Hepatocyte (in vitro differentiated cells): ENCODE measurements around the gene TIMP4. TPM values are rescaled to one million over a fixed set of nuclear protein-coding genes. Genes with fewer than 3 reads are reported as not detected.

Source experiments
- DNase-seq: peaks from one replicate; pipeline ENCODE4 v3.0.0-alpha.2; 2016; ENCODE audit warnings: low spot score
- H2AFZ ChIP-seq: fragments of 200-600 bp; sonication (generic); 2 replicates; pipeline ENCODE4 v1.6.0; 2016; ENCODE audit warnings: antibody characterized with exemption, mild to moderate bottlenecking
- H3K27ac ChIP-seq: fragments of 200-600 bp; sonication (generic); 2 replicates; pipeline ENCODE4 v1.5.1; 2016; ENCODE audit warnings: mild to moderate bottlenecking
- H3K27me3 ChIP-seq: fragments of 200-600 bp; sonication (generic); 2 replicates; pipeline ENCODE4 v1.6.1; 2016
- H3K36me3 ChIP-seq: fragments of 200-600 bp; sonication (generic); replicated peaks from 2 replicates; pipeline ENCODE4 v1.5.1; 2016; ENCODE audit warnings: low read depth; ENCODE audit not compliant: insufficient read depth
- H3K4me1 ChIP-seq: fragments of 200-600 bp; sonication (generic); 2 replicates; pipeline ENCODE4 v1.5.1; 2016; ENCODE audit warnings: mild to moderate bottlenecking, moderate library complexity; ENCODE audit not compliant: insufficient read depth
- H3K4me2 ChIP-seq: fragments of 200-600 bp; sonication (generic); 2 replicates; pipeline ENCODE4 v1.6.0; 2016
- H3K4me3 ChIP-seq: fragments of 200-600 bp; sonication (generic); 2 replicates; pipeline ENCODE4 v1.5.1; 2016; ENCODE audit warnings: mild to moderate bottlenecking
- H3K79me2 ChIP-seq: fragments of 200-600 bp; sonication (generic); 2 replicates; pipeline ENCODE4 v1.6.0; 2017; ENCODE audit warnings: mild to moderate bottlenecking
- H3K9me2 ChIP-seq: fragments of 200-600 bp; sonication (generic); replicated peaks from 2 replicates; pipeline ENCODE4 v1.6.0; 2017; ENCODE audit warnings: mild to moderate bottlenecking; ENCODE audit not compliant: insufficient read depth
- H3K9me3 ChIP-seq: fragments of 200-600 bp; sonication (generic); 2 replicates; pipeline ENCODE4 v1.5.1; 2016; ENCODE audit warnings: low read depth, mild to moderate bottlenecking
- H4K20me1 ChIP-seq: fragments of 200-600 bp; sonication (generic); 2 replicates; pipeline ENCODE4 v1.6.0; 2016; ENCODE audit warnings: mild to moderate bottlenecking; ENCODE audit not compliant: insufficient read depth, poor library complexity, severe bottlenecking
- CTCF ChIP-seq: fragments of 200-600 bp; sonication (generic); IDR thresholded peaks from 2 replicates; pipeline ENCODE4 v1.5.1; 2016; ENCODE audit warnings: antibody characterized with exemption, mild to moderate bottlenecking; ENCODE audit not compliant: poor library complexity
- EZH2 ChIP-seq: fragments of 200-600 bp; sonication (generic); IDR thresholded peaks from 2 replicates; pipeline ENCODE4 v1.6.1; 2016; ENCODE audit warnings: antibody characterized with exemption, mild to moderate bottlenecking, borderline replicate concordance
- EZH2phosphoT487 ChIP-seq: fragments of 200-600 bp; sonication (generic); IDR thresholded peaks from one replicate; pipeline ENCODE4 v1.6.1; 2018; ENCODE audit warnings: antibody characterized with exemption, mild to moderate bottlenecking, low read depth, moderate library complexity; ENCODE audit not compliant: unreplicated experiment, severe bottlenecking
- WGBS: methylation state at CpG from one replicate; pipeline ENCODE4 v1.1.6; 2016; ENCODE audit warnings: low lambda C conversion rate; ENCODE audit errors: missing lambda C conversion rate; 5-methylcytosine and 5-hydroxymethylcytosine counted together
- polyA plus RNA-seq: library from polyadenylated mRNA; unstranded; fragments of >200 nt; fragmentation: Nextera tagmentation; extraction: Ambion mirVana; gene quantifications from 2 replicates; pipeline ENCODE4 v1.2.1, GENCODE V29; 2016
- total RNA-seq: library from RNA; depleted of rRNA; stranded (reverse); fragments of >200 nt; gene quantifications from 2 replicates; pipeline ENCODE4 v1.2.3, GENCODE V29; 2014

The TIMP4 gene
- total and polyA plus RNA-seq, 2 experiments from 2014 or later = 4.7 TPM

- Histone ChIP-seq H4K20me1 (no peaks in the 10 kb centered on the region), H3K4me2 (no peak overlapping the region), H2AFZ (no peak overlapping the region), H3K4me1 (peaks cover 31% of the 10 kb centered on the region), H3K79me2 (no peaks in the 10 kb centered on the region), H3K9me3 (no peaks in the 10 kb centered on the region), H3K27me3 (no peaks in the 10 kb centered on the region), H3K9me2 (no peaks in the 10 kb centered on the region), H3K36me3 (no peaks in the 10 kb centered on the region), H3K4me3 (no peak overlapping the region), H3K27ac (no peak overlapping the region)
- TF ChIP-seq EZH2phosphoT487 (no peak), EZH2 (no peak), CTCF (no peak)
- DNase-seq = no peak
These were observed 3.4 kb downstream of the TIMP4 start for GRCh38 chr3:12155264-12155663.

- H3K4me1 ChIP-seq = peaks cover 26% of the 10 kb centered on the region
- 94% methylated on average over 1 of the region's 1 CpG for WGBS
These were observed 4.6 kb downstream of the TIMP4 start for GRCh38 chr3:12154151-12154550.

GRCh38 chr3:12150112-12150511, 8.6 kb downstream of the TIMP4 start:
- TF ChIP-seq EZH2 (no peak), CTCF (no peak), EZH2phosphoT487 (no peak)
- Histone ChIP-seq H3K9me2 (no peaks in the 10 kb centered on the region), H3K79me2 (no peaks in the 10 kb centered on the region), H4K20me1 (no peaks in the 10 kb centered on the region), H3K27me3 (no peaks in the 10 kb centered on the region), H2AFZ (no peak overlapping the region), H3K4me2 (no peak overlapping the region), H3K27ac (no peak overlapping the region), H3K4me3 (no peak overlapping the region), H3K9me3 (no peaks in the 10 kb centered on the region), H3K4me1 (peaks cover 6% of the 10 kb centered on the region), H3K36me3 (no peaks in the 10 kb centered on the region)
- 89% methylated on average over 2 of the region's 2 CpGs for WGBS
- no peak for DNase-seq

More at GRCh38 chr3:12154151-12154550, 4.6 kb downstream of the TIMP4 start:
- no peaks in the 10 kb centered on the region for H3K9me3 ChIP-seq
- no peak overlapping the region for H3K4me2 ChIP-seq
- no peaks in the 10 kb centered on the region for H3K36me3 ChIP-seq
- no peaks in the 10 kb centered on the region for H3K79me2 ChIP-seq
- H2AFZ ChIP-seq = no peak overlapping the region
- TF ChIP-seq EZH2phosphoT487 (no peak), CTCF (no peak)
- H3K4me3 ChIP-seq = no peak overlapping the region
- no peaks in the 10 kb centered on the region for H3K27me3 ChIP-seq
- no peak overlapping the region for H3K27ac ChIP-seq
- DNase-seq = no peak
- H3K9me2 ChIP-seq = no peaks in the 10 kb centered on the region
- no peaks in the 10 kb centered on the region for H4K20me1 ChIP-seq

GRCh38 chr3:12149029-12149428, 9.7 kb downstream of the TIMP4 start:
- peaks cover 10% of the 10 kb centered on the region for H3K4me1 ChIP-seq
- no peak for DNase-seq
- H3K27ac ChIP-seq = no peak overlapping the region
- no peak overlapping the region for H3K4me2 ChIP-seq
- H3K9me3 ChIP-seq = no peaks in the 10 kb centered on the region
- no peaks in the 10 kb centered on the region for H4K20me1 ChIP-seq
- H3K27me3 ChIP-seq = no peaks in the 10 kb centered on the region
- WGBS = 88% methylated on average over 4 of the region's 4 CpGs
- no peak overlapping the region for H3K4me3 ChIP-seq
- no peaks in the 10 kb centered on the region for H3K9me2 ChIP-seq
- no peaks in the 10 kb centered on the region for H3K36me3 ChIP-seq
- TF ChIP-seq EZH2 (no peak), EZH2phosphoT487 (no peak), CTCF (no peak)
- H3K79me2 ChIP-seq = no peaks in the 10 kb centered on the region
- H2AFZ ChIP-seq = no peak overlapping the region
